H1 (cell line): Measurements from ENCODE around the gene LAMP5. TPM values are rescaled to one million over a fixed set of nuclear protein-coding genes. Genes with fewer than 3 reads are reported as not detected.

Experiments used
- ASH2L ChIP-seq: fragments of 200-600, 300-600 bp; sonication (generic); IDR thresholded peaks from one replicate; pipeline ENCODE4 v1.7.1; 2017; ENCODE audit warnings: low read length
- CEBPB ChIP-seq: IDR thresholded peaks from 2 replicates; pipeline ENCODE4 v1.6.1; 2012; ENCODE audit warnings: low read depth, low read length
- CHD7 ChIP-seq: fragments of 300-600 bp; sonication (generic); IDR thresholded peaks from 2 replicates; pipeline ENCODE4 v1.7.1; 2012; ENCODE audit warnings: low read length, moderate library complexity, mild to moderate bottlenecking, inconsistent platforms; ENCODE audit not compliant: insufficient replicate concordance
- HDAC2 ChIP-seq, 2 experiments: fragments of 300-600 bp in 1 of 2; sonication (generic) in 1 of 2; IDR thresholded peaks; 2 replicates each; pipeline ENCODE4 v1.6.1; 2011 to 2012; ENCODE audit warnings: low read depth in 2 of 2, low read length in 2 of 2, mild to moderate bottlenecking in 2 of 2, moderate library complexity in 2 of 2, borderline replicate concordance in 1 of 2, inconsistent platforms in 1 of 2
- NANOG ChIP-seq: IDR thresholded peaks from 2 replicates; pipeline ENCODE4 v1.6.1; 2011; ENCODE audit warnings: low read length, low read depth, mild to moderate bottlenecking, inconsistent platforms; ENCODE audit not compliant: insufficient read depth, poor library complexity, severe bottlenecking
- POLR2A ChIP-seq, 2 experiments: IDR thresholded peaks; 1 replicate in 1 of 2; 2 replicates in 1 of 2; pipeline ENCODE4 v1.6.1; 2011; ENCODE audit warnings: low read depth in 2 of 2, low read length in 2 of 2, mild to moderate bottlenecking in 2 of 2; ENCODE audit errors: control extremely low read depth in 1 of 2
- polyA plus RNA-seq, 7 experiments: library from polyadenylated mRNA; depleted of rRNA in 3 of 7; stranded (reverse) in 5 of 7; unstranded in 2 of 7; fragments of >200 nt in 5 of 7; fragments of 200-250 nt in 2 of 7; gene quantifications; 1 replicate in 5 of 7; 2 replicates in 1 of 7; 4 replicates in 1 of 7; pipeline versions ENCODE4 v1.2.1 to v1.2.3, GENCODE V29; 2011 to 2013; ENCODE audit warnings: missing spikeins in 2 of 7, mixed read lengths in 2 of 7
- total RNA-seq: library from RNA; stranded (reverse); fragmentation: NEBNext Ultra II Directional; extraction: Animal tissue kit (Norgen Biotek cat#: 25700); gene quantifications from 2 replicates; pipeline ENCODE4 v1.2.1, GENCODE V29; 2021

The LAMP5 gene
- total and polyA plus RNA-seq, 2 of the 8 experiments (the other 6 are each of a cell fraction or from before 2014, with no cell fraction given) = 0.22 to 1.9 TPM

GRCh38 chr20:9574181-9574580 lies 59.8 kb downstream of the LAMP5 start (continued):
- no peak for TF ChIP-seq CHD7
- TF ChIP-seq CEBPB = no peak
- TF ChIP-seq NANOG = peak; percentile 20
- TF ChIP-seq HDAC2 (IDR thresholded peaks at IDR 0.05; ENCODE audit: borderline replicate concordance in 1 of 2, low read depth in 2 of 2, low read length in 2 of 2) = no peak
- peak in 1 of 2 experiments; percentile 31; a peak in 1 of 3 replicates for TF ChIP-seq POLR2A (IDR thresholded peaks at IDR 0.05; ENCODE audit: control extremely low read depth in 1 of 2, low read depth in 2 of 2, low read length in 2 of 2)
- no peak for TF ChIP-seq ASH2L
